AML-193 (cell line): ENCODE measurements around the gene RPL37A.

ENCODE experiments used
- DNase-seq, 2 experiments: peaks; one replicate each; lab custom pipeline; 2025; lab: John Stamatoyannopoulos, UW

RPL37A gene

DNA sequence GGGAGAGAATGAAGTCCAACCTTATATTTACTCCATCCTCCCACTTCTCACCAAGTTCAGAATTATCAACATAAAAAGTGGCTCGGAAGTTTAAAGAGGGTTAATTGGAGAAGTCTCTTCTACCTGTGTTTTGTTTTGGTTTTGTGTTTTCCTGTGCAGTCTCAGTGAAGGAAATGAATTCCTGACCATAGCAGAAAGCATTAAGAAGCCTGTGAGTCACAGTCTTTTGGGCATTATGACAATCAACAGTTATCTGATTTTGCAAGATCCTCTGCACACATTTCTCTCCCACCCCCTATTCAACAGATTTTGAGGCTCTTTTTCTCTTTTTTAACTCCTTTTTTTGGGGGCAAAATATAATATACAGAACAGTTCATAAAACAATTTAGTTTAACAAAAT is 8.6 kb upstream of the RPL37A start:
- DNase-seq = peak; percentile 56

DNA sequence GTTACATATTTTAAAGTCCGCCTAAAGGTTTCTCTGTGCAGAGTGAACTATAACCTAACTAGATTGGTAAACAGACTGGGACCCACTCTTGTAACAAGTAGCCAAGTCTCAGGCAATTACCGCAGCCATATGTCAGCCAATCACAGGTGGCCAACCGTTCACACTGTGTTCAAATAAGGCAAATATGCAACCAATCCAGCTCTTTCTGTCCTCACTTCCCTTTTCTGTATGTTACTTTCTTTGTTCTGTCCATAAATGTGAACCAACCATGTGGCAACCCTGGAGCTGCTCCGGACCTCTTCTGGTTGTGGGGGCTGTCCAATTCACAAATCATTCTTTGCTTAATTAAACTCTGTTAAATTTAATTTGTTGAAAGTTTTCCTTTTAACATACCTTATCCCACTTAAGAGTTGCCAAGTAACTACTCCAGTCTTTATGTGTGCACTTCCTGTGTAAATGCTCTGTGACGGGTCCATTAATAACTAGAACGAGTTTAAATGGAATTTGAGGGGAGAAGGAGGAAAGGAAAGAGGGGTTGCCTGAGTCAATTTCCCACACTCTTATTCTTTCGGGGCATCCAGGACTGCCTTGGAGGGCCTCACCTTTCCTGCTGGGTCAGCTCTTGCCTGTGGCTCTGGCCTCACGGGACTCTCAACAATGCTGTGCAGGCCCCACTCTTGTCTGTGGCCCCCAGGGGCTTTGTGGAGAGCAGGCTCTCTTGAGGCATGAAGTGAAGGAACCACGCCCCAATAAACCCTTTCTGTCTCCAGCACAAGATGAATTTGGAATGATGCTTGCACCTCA is 6.6 kb upstream of the RPL37A start:
- peak in 1 of 2 experiments; percentile 38 for DNase-seq

DNA sequence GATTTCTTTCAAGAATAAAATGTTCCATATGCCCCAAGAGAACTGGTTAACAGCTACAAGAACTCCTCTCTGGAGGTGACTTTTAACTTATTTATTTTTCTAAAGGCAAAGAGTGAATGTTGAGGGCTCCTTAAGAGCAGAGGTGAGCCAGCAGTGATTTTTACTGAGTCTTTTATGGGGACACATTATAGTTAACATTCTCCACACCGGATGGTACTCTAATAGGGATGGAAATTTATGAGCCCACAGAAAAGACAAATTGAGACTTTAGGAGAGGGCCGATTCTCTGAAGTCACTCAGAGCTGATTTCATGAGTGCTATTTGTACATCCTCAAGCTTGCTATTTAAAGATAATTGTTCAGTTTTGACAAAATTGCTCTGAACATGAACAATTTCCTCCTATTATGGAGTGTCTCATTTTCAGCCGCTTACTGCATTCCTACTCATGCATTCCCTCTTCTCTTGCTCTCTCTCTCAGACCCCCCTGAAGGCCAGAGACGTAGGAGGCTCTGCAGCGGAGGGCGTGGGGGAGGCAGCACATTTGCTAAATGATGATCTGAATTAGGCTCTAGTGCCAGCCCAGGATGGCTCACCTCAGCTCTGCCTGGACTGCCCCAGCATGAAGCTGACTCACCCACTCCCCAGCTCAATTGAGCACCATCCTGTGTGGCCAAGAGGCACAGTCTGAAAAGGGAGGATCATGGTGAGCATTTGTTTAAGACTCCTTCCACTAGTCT is 5.9 kb upstream of the RPL37A start:
- no peak for DNase-seq

- DNase-seq = no peak
Observed at GRCh38 chr2:216493334-216493685, 5.3 kb upstream of the RPL37A start.

GRCh38 chr2:216495656-216496055 is 3.0 kb upstream of the RPL37A start:
- no peak for DNase-seq

DNA sequence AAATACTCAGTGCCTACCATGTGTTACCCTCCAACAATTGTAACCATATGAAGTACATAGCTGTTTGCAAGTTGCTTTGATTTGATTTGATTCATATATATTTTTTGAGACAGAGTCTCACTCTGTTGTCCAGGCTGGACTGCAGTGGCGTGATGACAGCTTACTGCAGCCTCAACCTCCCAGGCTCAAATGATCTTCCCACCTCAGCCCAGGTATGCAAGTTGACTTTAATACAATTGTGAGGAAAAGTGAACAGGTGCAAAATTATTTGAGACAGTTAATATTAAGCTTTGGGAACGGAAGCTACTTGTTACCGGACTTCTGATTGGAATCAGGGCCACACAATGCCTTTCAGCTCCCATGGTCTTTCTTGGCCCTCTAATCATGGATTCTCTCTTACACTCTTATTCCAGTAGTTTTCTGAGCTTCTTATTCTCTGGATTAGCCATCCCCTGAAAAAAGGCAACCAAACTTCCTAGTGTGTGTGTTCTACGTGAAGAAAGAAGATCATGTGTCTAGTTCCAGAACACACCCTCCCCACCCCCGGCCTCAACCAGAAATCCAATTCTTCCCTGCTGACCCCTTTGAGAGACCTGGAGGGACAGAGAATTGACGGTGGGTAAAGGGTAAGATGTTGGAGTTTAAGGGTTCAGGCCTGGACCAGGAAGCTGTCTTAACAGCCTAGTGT is 1.1 kb upstream of the RPL37A start:
- no peak for DNase-seq

- DNase-seq = no peak
Observed at GRCh38 chr2:216498070-216498378, 620 bp upstream of the RPL37A start.

GRCh38 chr2:216499641-216500218 is 1.1 kb downstream of the RPL37A start:
- no peak for DNase-seq

DNA sequence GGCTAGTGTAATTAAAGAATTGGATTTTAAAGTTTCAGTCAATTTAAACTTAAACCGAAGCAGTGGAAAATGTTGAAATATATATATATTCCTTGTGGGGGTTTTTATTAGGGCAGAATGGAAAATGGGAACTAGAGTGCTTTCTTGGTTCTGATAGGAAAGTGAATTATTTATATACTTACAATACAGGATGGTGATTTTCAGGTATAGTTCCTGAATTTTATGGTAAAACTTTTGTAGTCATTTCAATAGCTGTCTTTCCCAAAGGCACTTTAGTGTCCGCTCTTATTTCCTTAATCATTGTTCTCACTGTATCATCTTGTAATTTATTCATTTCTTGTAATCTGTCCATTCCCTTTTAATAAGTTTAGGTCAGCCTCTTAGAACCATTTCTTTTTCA is 1.9 kb downstream of the RPL37A start:
- no peak for DNase-seq

DNA sequence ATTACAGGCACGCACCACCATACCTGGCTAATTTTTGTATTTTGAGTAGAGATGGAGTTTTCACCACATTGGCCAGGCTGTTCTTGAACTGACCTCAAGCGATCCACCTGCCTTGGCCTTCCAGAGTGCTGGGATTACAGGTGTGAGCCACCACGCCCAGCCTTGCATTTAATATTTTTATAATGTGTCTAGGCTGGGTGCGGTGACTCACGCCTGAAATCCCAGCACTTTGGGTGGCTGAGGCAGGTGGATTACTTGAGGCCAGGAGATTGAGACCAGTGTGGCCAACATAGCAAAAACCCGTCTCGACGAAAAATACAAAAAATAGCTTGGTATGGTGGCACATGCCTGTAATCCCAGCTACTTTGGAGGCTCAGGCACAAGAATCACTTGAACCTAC is 3.2 kb downstream of the RPL37A start:
- no peak for DNase-seq

DNA sequence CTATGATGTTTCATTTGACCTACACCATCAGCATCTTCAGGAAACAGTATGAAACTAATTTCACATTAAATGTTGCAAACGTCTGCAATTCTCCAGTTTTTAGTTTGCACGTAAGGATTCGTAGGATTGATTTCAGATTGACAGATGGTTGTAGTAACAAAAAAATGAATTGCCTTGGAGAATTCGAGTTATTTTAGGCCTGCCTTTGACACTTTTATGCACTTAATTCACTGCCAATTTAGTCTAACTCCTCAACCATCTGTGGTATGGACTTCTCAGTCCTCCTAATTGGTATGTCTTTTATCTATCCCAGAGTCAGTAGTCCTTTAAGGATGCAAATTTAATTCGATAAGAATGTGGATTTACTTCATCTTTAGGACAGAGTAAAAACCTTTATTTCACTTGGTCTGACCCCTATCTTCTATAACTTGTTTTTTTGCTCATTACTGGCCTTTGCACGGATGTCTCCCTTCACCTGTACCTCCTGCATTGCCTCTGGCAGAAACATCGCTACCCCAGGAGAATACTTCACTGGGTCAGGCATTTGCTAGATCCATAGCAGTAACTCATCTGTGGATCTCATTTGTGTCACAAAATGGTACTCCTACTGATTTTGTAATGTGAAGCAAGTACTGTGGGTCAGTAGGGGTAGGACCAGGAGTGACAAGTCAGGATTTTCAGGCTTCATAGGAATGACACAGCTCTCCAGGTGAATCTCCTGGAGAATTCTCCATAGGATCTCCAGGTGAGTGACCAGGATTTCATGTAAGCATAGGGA is 3.9 kb downstream of the RPL37A start:
- no peak for DNase-seq

- no peak for DNase-seq
Observed at GRCh38 chr2:216503159-216503629, 4.5 kb downstream of the RPL37A start.

DNA sequence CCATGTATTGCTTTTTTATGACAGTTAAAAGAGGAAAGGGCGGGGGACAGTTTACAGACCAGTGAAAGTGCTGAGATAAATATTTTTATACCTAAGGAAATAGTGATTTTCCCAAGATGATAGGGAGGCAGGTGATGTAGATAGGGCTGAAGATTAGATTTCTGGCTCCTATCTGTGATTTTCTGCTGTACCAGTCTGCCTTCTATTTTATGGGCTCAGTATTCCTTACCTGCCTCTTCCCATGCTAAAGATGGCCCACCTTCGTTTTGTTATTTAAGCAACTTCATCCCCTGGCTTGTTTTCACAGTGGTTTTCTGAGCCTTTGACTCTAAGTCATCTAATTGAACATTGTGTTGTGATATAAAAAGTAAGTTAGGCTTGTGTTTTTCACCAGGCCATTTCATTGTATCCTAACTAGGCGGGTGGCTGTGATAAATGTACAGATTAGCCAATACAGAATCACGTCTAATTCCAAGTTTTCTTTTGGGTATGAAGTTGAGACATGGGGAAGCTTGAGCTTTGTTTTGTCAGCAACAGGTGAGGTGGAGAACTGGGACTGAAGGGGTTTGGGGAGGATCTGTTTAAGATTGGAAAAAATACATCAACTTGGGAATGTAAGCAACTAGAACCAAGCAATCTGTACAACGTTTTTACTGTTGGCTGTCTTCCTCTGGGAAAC is 5.2 kb downstream of the RPL37A start:
- DNase-seq = no peak

DNA sequence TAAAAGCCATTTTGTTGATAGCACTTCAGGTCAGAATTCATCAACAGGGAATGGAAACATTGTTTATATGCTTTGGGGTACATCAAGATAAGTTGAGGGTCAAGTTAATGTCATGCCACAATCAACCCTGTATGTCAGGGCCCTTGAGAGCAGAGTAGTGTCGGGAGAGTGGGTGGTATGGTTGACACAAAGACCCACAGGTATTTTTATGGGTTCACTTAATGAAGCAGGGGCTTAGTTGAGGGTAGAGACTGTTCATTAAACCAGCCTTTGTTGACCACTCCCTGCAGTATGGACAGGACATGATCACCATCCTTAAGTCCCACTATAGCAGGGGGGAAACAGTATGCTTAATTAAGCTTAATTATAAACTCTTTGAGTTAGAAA is 5.7 kb downstream of the RPL37A start:
- no peak for DNase-seq

GRCh38 chr2:216505133-216506106 is 6.8 kb downstream of the RPL37A start:
- DNase-seq = no peak

- DNase-seq = no peak
Observed at GRCh38 chr2:216507220-216508160, 8.8 kb downstream of the RPL37A start.

DNA sequence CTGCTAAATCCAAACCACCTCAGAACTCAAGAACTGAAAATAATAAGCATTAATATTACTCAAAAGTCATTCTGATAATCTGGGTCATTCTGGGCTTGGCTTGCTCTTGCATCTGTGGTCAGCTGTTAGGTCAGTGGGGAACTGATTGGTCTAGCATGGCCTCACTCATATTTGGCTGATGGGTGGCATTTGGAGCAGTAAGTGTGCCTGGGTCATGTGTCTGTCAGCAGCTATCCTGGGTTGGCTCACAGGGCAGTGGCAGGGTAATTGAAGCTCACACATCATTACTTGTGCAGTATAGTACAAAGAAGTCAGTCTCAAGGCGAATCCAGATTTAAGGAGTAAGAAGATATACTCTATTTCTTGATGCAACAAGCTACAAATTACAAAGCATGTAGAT is 9.6 kb downstream of the RPL37A start:
- DNase-seq = no peak

DNA sequence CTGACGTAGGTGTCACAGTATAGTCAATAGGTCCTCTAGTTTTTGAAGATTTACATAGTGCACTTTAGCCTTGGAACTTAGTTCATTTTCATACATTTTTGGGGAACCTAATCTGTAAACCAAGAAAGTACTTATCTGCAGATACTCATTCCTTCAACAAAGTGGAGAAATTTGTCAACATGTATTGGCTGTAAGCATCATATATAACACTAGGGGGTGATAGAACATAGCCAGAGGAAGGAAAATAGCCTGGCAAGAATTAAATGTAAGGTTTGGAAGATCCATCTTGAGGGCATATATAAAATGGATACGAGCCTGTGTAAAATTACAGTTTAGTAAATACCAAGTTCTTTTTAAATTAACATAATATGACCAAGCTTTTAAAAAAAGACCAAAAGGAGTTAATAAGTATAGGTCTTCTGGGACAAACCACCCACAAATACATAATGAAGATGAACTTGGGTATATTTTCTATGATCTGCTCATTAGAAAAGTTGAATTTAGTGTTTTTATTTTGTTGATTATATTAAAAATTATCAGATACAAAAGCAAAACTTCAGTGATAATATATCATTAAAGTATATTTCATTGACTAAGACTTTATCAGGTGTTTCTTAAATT is 18.2 kb downstream of the RPL37A start:
- DNase-seq = peak; percentile 56 to 62
